GM12865 (cell line): Measurements from ENCODE around the gene HPSE2.
"Not testable (repeated sequence)": the region's sequence is repeated elsewhere in the genome, so short reads cannot be mapped to it uniquely, and the experiment has no call there.

Experiments
- DNase-seq: peaks from one replicate; pipeline ENCODE4 v3.0.0; 2010; ENCODE audit warnings: low read depth
- H3K4me3 ChIP-seq: 2 replicates; pipeline ENCODE4 v1.5.1; 2011; ENCODE audit warnings: mild to moderate bottlenecking, low read depth, low read length, control low read depth
- CTCF ChIP-seq: IDR thresholded peaks from 2 replicates; pipeline ENCODE4 v1.5.1; 2011; ENCODE audit warnings: low read length, control low read depth, low read depth, inconsistent platforms; ENCODE audit not compliant: insufficient read depth; ENCODE audit errors: missing control alignments

HPSE2 gene

GRCh38 chr10:99143651-99144050 is 92.0 kb downstream of the HPSE2 start:
- TF ChIP-seq CTCF: no peak
- DNase-seq: no peak
- no peak overlapping the region for H3K4me3 ChIP-seq

- H3K4me3 ChIP-seq: no peak overlapping the region
- no peak for DNase-seq
- no peak for TF ChIP-seq CTCF
These were observed 92.6 kb downstream of the HPSE2 start for GRCh38 chr10:99143011-99143410.

- H3K4me3 ChIP-seq, DNase-seq: not testable (repeated sequence)
These were observed 102.8 kb downstream of the HPSE2 start for GRCh38 chr10:99132897-99133296.

GRCh38 chr10:99125879-99126278 is 109.8 kb downstream of the HPSE2 start:
- DNase-seq: no peak
- H3K4me3 ChIP-seq: no peak overlapping the region
- TF ChIP-seq CTCF: no peak

- H3K4me3 ChIP-seq: no peak overlapping the region
- DNase-seq: no peak
These were observed 111.3 kb downstream of the HPSE2 start for GRCh38 chr10:99124376-99124775.

GRCh38 chr10:99123851-99124250 is 111.8 kb downstream of the HPSE2 start:
- no peak overlapping the region for H3K4me3 ChIP-seq
- no peak for TF ChIP-seq CTCF
- no peak for DNase-seq

More at GRCh38 chr10:99124376-99124775, 111.3 kb downstream of the HPSE2 start:
- TF ChIP-seq CTCF: no peak

- no peak for DNase-seq
- H3K4me3 ChIP-seq: no peak overlapping the region
- no peak for TF ChIP-seq CTCF
These were observed 112.3 kb downstream of the HPSE2 start for GRCh38 chr10:99123336-99123735.
